OCI-M2 (cell line): ENCODE data around the gene CFAP45.

Source experiments
- DNase-seq: peaks from one replicate; lab custom pipeline; 2025; ENCODE audit not compliant: unreplicated experiment; lab: John Stamatoyannopoulos, UW

Gene CFAP45

GRCh38 chr1:159828581-159829272 lies 71.2 kb downstream of the CFAP45 start:
- DNase-seq: no peak

- no peak for DNase-seq
Observed at GRCh38 chr1:159828176-159828575, 71.8 kb downstream of the CFAP45 start.

GRCh38 chr1:159827549-159827948 lies 72.4 kb downstream of the CFAP45 start:
- DNase-seq: no peak

GRCh38 chr1:159827102-159827490 lies 72.9 kb downstream of the CFAP45 start:
- DNase-seq: no peak

- DNase-seq: no peak
Observed at GRCh38 chr1:159826441-159827101, 73.4 kb downstream of the CFAP45 start, which contains the start of gene SLAMF8. SLAMF8 (plus strand) TSS chr1:159826873; CDS start chr1:159826899, 26 bp downstream.

GRCh38 chr1:159825564-159825963 lies 74.4 kb downstream of the CFAP45 start:
- no peak for DNase-seq

- no peak for DNase-seq
Observed at GRCh38 chr1:159823406-159823805, 76.6 kb downstream of the CFAP45 start.
